Large intestine (tissue), 3 donors: ENCODE measurements around the gene SEPTIN1. TPM values are rescaled to one million over a fixed set of nuclear protein-coding genes. Genes with fewer than 3 reads are reported as not detected.
A peak's percentile ranks its signal among the peaks of the same experiment; 100 is the strongest.

Experiments
- DNase-seq, 2 donors: peaks; one replicate each; pipeline versions ENCODE4 v3.0.0 to v3.0.0-alpha.2; 2013
- H3K27ac ChIP-seq: one replicate; pipeline ENCODE4 v1.5.1; 2013; ENCODE audit warnings: low read length
- H3K27me3 ChIP-seq: 2 replicates; pipeline ENCODE4 v1.6.1; 2013; ENCODE audit warnings: low read length; ENCODE audit not compliant: control insufficient read depth, insufficient read depth
- H3K36me3 ChIP-seq: 2 replicates; pipeline ENCODE4 v1.6.1; 2013; ENCODE audit warnings: low read length; ENCODE audit not compliant: control insufficient read depth, insufficient read depth
- H3K4me1 ChIP-seq: one replicate; pipeline ENCODE4 v1.6.1; 2013; ENCODE audit warnings: low read length; ENCODE audit not compliant: control insufficient read depth, insufficient read depth
- H3K4me3 ChIP-seq: one replicate; pipeline ENCODE4 v1.5.1; 2013; ENCODE audit warnings: low read length
- H3K9me3 ChIP-seq: one replicate; pipeline ENCODE4 v1.6.1; 2013; ENCODE audit warnings: mild to moderate bottlenecking, low read depth, low read length, moderate library complexity; ENCODE audit not compliant: control insufficient read depth
- WGBS: methylation state at CpG from one replicate; pipeline ENCODE4 v1.1.5; 2013; ENCODE audit warnings: low lambda C conversion rate; ENCODE audit not compliant: insufficient coverage; 5-methylcytosine and 5-hydroxymethylcytosine counted together
- polyA plus RNA-seq: library from polyadenylated mRNA; unstranded; fragments of 120-200 nt; gene quantifications from one replicate; pipeline ENCODE4 v1.2.1, GENCODE V29; 2013

Gene SEPTIN1
- polyA plus RNA-seq, 1 donor = 5.4 TPM

- WGBS = no CpG with 5 or more reads among the region's 6 CpGs
- no peak within 1 kb of the TSS for H3K27ac ChIP-seq
These were observed 7.8 kb downstream of the SEPTIN1 start, which contains the start of gene MYL11 for GRCh38 chr16:30374538-30374937. Gene MYL11, plus strand, starts transcription at chr16:30374802. Its CDS starts 56 bp downstream, at chr16:30374858.

DNA sequence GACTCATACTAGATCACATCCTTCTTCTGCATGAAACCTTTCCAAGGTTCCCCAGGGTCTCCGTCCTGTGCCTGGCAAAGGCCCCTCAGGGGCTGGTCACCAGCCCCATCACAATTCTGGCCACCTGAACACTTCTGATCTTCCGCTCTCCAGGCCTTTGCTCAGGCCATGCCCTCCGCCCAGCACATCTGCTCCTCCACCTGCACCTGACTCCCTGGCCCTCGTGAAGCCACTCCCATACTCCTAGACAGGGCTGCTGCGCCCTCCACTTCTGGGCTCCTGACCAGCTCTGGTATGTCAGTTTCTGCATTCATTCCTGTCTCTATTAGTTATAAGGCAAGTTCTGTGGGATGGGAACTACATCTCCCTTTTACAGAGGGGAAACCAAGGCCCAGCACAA lies 9.6 kb downstream of the SEPTIN1 start:
- peaks cover 7% of the 10 kb centered on the region for H3K4me1 ChIP-seq
- H3K9me3 ChIP-seq = no peaks in the 10 kb centered on the region
- peaks cover under 1% of the 10 kb centered on the region for H3K36me3 ChIP-seq
- H3K27me3 ChIP-seq = no peaks in the 10 kb centered on the region
- no CpG with 5 or more reads among the region's 5 CpGs for WGBS
- no peak overlapping the region for H3K4me3 ChIP-seq
- H3K27ac ChIP-seq = no peak overlapping the region
- DNase-seq = no peak

More at GRCh38 chr16:30374538-30374937, 7.8 kb downstream of the SEPTIN1 start, which contains the start of gene MYL11:
- H3K4me1 ChIP-seq = peaks cover 10% of the 10 kb centered on the region
- no peak within 1 kb of the TSS for H3K4me3 ChIP-seq
- no peaks in the 10 kb centered on the region for H3K9me3 ChIP-seq
- DNase-seq = peak in 1 of 2 donors; percentile 1
- no peaks in the 10 kb centered on the region for H3K27me3 ChIP-seq
- H3K36me3 ChIP-seq = no peaks in the 10 kb centered on the region

DNA sequence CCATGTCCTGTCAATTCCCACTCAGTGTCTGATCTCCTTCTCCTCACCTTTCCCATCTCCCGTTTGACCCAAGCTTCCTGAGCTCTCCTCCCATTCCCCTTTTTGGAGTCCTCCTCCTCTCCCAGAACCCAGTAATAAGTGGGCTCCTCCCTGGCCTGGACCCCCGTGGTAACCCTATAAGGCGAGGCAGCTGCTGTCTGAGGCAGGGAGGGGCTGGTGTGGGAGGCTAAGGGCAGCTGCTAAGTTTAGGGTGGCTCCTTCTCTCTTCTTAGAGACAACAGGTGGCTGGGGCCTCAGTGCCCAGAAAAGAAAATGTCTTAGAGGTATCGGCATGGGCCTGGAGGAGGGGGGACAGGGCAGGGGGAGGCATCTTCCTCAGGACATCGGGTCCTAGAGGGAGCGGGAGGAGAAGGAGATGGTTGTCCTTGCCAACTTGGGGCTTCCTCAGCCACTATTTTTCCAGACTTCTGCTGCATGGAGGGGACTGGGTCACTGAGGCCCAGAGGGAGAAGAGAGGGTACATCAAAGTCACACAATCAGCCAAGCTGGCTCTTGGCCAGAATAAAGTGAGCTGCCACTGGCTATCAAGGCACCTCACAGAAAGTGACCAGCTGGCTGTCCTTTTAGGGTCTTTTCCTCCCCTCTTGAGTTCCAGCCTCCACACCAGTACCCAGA lies 10.2 kb downstream of the SEPTIN1 start:
- no CpG with 5 or more reads among the region's 6 CpGs for WGBS
- Histone ChIP-seq H3K27me3 (no peaks in the 10 kb centered on the region), H3K4me1 (peaks cover 9% of the 10 kb centered on the region), H3K4me3 (no peak overlapping the region), H3K9me3 (no peaks in the 10 kb centered on the region), H3K36me3 (peaks cover 2% of the 10 kb centered on the region), H3K27ac (no peak overlapping the region)
- DNase-seq = no peak

DNA sequence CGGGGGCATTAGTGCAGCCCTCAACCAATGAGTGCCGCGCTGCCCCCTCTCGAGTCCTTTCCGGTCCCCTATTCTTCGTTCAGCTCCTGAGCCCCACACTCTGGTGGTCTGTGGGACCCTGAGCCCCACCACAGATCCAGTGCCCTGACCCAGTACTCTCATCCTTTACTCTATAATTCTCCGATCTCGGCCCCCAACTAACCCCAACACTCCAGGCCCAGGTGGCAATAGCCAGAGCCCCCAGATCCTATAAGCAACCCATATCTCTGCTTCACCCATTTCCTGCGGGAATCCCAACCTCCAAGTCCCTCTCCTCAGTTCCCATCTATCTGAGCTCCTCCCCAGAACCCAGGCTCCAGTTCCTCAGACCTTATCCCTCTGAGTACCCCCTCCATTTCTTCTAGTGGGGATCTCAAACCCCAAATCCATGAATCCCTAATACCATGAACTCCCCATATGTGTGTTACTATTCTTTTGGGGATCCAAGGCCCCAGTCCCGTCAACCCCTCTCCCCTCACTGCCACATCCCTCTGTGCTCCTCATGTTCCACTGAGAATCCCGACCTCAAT lies 11.0 kb downstream of the SEPTIN1 start:
- H3K27ac ChIP-seq = peak overlapping the region; percentile 67
- H3K9me3 ChIP-seq = no peaks in the 10 kb centered on the region
- no peak for DNase-seq
- peaks cover 8% of the 10 kb centered on the region for H3K4me1 ChIP-seq
- peak overlapping the region; percentile 35 for H3K4me3 ChIP-seq
- H3K27me3 ChIP-seq = no peaks in the 10 kb centered on the region
- 80% methylated on average over 1 of the region's 11 CpGs for WGBS
- peaks cover 4% of the 10 kb centered on the region for H3K36me3 ChIP-seq

DNA sequence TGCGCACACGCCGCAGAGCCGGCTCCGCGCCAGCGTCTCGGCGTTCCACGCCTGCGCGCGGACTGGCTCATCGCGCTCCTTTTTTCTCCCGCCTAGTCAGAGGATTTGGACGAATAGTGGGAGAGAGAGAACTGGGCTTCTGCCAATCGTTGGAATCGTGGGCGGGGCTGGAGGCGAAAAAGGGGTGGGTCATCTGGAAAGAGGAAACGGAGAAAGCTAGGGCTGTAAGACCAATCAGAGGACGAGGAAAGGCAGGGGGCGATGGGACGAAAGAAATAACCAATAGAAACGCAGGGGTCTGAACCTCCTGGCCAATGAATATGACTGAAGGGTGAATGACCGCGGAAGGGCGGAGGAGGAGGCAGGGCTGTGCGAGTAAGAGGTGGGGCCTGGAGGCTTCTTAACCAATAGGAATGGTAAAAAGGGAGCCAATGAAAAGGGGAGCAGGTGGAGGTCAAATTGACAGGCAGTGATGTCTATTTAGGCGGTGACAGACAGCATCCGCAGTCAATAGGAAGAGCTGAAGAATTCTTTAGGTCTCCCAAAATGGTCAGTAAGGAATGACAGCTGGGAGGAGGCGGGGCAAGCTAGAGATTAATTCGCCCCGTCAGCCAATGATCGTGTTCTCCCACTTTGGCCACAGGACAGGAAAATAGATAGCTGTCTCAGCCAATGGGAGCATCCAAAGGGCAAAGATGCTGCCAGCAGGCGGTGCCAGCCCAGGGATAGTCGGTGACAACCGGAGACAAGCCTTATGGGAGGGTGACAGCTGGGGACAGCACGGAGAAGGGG lies 11.7 kb downstream of the SEPTIN1 start, which contains the start of gene TBC1D10B:
TBC1D10B (minus strand) TSS at position 39 of the 792 bp plus-strand sequence. CDS start 311 bp downstream, outside the sequence.
- Histone ChIP-seq H3K9me3 (no peaks in the 10 kb centered on the region), H3K4me3 (peak within 1 kb of the TSS; percentile 65), H3K27ac (peak within 1 kb of the TSS; percentile 67), H3K36me3 (peaks cover 7% of the 10 kb centered on the region), H3K27me3 (no peaks in the 10 kb centered on the region), H3K4me1 (peaks cover 8% of the 10 kb centered on the region)
- DNase-seq = peak; percentile 100
- 0% methylated on average over 7 of the region's 40 CpGs for WGBS

DNA sequence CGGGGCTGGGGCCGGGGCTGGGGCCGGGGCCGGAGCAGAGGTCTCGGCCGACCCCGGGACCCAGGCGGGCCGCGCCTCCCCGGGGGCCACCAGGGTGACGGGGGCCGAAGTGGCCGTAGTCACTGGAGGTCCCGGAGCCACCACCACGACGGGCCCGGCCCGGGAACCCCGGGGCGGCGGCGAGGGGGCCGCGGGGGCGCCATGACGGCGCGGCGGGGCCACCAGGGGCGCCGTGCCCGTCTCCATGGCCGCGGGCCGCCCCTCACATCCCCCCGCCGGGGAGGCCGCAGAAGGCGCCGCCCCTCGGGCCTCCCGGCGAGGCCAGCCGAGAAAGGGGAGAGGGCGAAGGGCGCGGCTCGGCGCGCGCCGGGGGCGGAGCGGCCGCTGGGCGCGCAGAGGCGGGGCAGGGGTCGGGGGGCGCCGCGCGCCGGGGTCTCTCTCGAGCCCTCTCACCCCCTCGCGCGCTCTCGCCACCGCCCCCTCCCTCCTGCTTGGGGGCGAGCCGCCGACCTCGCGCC lies 12.4 kb downstream of the SEPTIN1 start:
- Histone ChIP-seq H3K36me3 (peaks cover 13% of the 10 kb centered on the region), H3K27me3 (no peaks in the 10 kb centered on the region), H3K4me3 (peak overlapping the region; percentile 65), H3K4me1 (peaks cover 8% of the 10 kb centered on the region), H3K27ac (no peak overlapping the region), H3K9me3 (no peaks in the 10 kb centered on the region)
- no peak for DNase-seq
- no CpG with 5 or more reads among the region's 76 CpGs for WGBS

DNA sequence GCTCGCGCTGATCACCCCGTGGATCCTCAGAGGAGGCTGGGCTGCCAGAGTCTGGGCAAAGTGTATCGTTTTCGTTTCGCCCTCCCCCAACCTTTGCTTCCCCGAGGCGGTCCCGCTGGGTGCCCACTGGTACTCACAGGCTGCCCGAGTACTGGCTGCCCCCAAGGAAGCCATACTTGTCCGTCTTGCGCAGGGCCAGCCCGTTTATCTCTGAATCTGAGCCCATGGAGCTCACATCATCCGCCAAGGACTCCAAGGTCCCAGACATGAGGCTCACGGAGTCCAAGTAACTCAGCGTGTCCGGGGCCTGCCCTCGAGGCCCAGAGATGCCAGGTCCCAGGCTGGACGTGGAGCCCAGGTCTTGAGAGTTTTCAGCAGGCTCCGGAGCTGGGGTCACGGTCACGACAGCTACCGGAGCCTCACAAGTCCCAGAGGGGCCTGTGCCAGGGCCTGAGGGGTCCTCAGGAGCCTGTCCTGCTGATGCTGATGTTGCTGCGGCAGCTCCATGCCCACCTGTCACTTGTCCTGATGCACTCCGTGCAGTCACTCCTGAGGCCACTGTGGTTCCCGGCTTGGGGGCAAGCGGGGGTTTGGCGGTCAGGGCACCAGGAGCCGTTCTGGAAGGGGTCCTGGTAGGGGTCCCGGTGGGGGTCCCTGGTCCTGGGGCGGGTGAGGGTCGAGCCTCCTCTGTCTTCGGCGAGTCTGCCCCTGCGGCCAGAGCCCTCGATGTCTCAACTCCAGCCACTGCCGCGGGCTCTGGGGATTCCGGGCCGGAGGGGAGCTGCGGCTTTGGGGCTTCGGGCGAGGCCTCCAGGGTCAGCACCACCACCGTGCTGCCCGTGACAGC lies 13.0 kb downstream of the SEPTIN1 start:
- peak in 1 of 2 donors; percentile 50 for DNase-seq
- peaks cover 8% of the 10 kb centered on the region for H3K4me1 ChIP-seq
- no CpG with 5 or more reads among the region's 45 CpGs for WGBS
- H3K27ac ChIP-seq = peak overlapping the region; percentile 45
- H3K36me3 ChIP-seq = peaks cover 20% of the 10 kb centered on the region
- no peaks in the 10 kb centered on the region for H3K9me3 ChIP-seq
- H3K27me3 ChIP-seq = no peaks in the 10 kb centered on the region
- peak overlapping the region; percentile 65 for H3K4me3 ChIP-seq

DNA sequence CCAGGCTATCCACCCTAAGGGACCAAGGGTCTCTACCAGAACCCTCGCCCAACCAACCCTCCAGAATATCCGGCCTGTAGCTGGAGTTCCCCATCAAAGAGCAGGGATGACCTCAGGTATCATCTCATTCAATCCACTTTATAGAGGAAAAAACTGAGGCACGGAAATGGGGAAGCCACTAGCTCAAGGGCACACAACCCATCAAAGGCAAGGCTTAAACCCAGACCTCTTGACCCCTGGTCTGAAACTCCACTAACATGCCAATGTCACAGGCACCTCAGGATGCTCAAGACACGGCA lies 13.6 kb downstream of the SEPTIN1 start:
- WGBS = no CpG with 5 or more reads among the region's 4 CpGs
- Histone ChIP-seq H3K27me3 (no peaks in the 10 kb centered on the region), H3K27ac (peak overlapping the region; percentile 45), H3K4me3 (peak overlapping the region; percentile 65), H3K4me1 (peaks cover 8% of the 10 kb centered on the region), H3K9me3 (no peaks in the 10 kb centered on the region), H3K36me3 (peaks cover 20% of the 10 kb centered on the region)
- no peak for DNase-seq

- Histone ChIP-seq H3K9me3 (no peaks in the 10 kb centered on the region), H3K4me1 (peaks cover 8% of the 10 kb centered on the region), H3K27me3 (no peaks in the 10 kb centered on the region), H3K36me3 (peaks cover 21% of the 10 kb centered on the region), H3K4me3 (peak overlapping the region; percentile 65), H3K27ac (no peak overlapping the region)
- DNase-seq = peak in 1 of 2 donors; percentile 50
- no CpG with 5 or more reads among the region's 8 CpGs for WGBS
These were observed 14.1 kb downstream of the SEPTIN1 start for GRCh38 chr16:30368122-30368791.
